ENCODE data around the gene AUNIP.

AUNIP gene

DNA sequence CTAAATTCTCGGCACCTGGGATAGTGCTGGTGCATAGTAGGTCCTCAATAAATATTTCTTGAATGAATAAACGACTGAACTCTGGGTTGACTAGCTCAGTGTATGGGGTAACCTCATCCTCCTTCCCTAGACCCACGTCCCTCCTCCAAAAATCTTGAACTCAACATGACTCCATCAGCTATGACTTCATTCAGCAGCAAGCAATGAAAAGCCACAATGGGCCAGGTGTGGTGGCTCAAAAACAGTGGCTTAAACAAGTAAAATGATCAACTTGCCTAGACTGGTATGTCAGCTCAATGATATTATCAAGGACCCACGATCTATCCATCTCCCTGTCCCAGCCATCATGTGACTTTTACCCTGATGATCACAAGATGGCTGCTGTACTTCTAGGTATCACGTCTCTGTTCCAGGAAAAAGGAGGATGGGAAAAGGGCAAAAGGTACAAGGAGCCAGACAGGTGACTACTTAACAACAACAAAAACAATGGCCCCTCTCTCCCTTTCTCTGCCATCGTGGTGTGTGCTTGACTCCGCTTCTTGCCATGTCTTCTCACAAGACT, 29.2 kb upstream of the AUNIP start:
- FAIRE-seq (no peak), DNase-seq (ENCODE audit: insufficient read length, low spot score) (no peak)
- TF ChIP-seq, protein P1, sequence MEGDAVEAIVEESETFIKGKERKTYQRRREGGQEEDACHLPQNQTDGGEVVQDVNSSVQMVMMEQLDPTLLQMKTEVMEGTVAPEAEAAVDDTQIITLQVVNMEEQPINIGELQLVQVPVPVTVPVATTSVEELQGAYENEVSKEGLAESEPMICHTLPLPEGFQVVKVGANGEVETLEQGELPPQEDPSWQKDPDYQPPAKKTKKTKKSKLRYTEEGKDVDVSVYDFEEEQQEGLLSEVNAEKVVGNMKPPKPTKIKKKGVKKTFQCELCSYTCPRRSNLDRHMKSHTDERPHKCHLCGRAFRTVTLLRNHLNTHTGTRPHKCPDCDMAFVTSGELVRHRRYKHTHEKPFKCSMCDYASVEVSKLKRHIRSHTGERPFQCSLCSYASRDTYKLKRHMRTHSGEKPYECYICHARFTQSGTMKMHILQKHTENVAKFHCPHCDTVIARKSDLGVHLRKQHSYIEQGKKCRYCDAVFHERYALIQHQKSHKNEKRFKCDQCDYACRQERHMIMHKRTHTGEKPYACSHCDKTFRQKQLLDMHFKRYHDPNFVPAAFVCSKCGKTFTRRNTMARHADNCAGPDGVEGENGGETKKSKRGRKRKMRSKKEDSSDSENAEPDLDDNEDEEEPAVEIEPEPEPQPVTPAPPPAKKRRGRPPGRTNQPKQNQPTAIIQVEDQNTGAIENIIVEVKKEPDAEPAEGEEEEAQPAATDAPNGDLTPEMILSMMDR (IDR thresholded peaks at IDR 0.05; ENCODE audit: insufficient read depth, missing control alignments) = no peak

- no peak for FAIRE-seq
- no peak for DNase-seq (ENCODE audit: insufficient read length, low spot score)
- TF ChIP-seq, protein P1 (IDR thresholded peaks at IDR 0.05; ENCODE audit: insufficient read depth, missing control alignments) = no peak
These were observed 26.3 kb upstream of the AUNIP start for GRCh38 chr1:25885602-25886001.

DNA sequence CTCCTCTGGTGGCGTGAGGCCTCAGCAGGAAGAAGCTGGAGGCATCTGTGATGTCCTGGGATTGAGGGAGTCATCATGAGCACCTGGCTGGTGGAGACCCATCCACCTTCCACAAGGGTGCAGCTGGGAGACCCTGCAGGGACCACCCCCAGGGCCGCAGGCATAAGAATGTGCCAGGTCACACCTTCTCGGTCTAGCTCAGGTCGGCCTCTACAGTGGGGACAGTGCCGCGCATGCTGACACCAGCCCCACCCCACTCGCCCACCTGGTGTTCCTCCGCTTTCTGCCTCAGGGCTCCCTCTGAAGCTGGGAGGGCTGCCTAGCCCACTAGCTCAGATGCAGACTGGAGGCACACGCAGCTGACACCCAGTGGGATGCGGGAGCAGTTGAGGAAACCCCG, 22.0 kb upstream of the AUNIP start:
- FAIRE-seq (no peak), DNase-seq (ENCODE audit: insufficient read length, low spot score) (no peak)
- TF ChIP-seq, protein P1 (IDR thresholded peaks at IDR 0.05; ENCODE audit: insufficient read depth, missing control alignments) = no peak

DNA sequence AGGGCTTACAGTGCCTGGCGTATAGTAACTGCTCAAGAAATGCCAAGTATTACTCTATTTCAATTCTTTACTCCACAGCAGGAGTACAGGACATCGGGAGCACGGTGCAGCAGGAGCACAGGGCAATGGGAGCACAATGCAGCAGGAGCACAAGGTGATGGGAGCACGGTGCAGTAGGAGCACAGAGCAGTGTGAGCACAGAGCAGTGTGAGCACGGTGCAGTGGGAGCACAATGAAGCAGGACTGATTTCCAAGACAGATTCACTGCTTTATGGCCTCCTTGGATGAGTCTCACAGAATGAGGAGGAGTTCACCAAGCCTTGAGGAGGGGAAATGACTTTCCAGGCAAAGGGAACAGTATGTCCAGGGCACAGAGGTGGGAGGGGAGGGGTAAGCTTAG, 21.3 kb upstream of the AUNIP start:
- TF ChIP-seq, protein P1 (IDR thresholded peaks at IDR 0.05; ENCODE audit: insufficient read depth, missing control alignments) = no peak
- FAIRE-seq (no peak), DNase-seq (ENCODE audit: insufficient read length, low spot score) (no peak)

DNA sequence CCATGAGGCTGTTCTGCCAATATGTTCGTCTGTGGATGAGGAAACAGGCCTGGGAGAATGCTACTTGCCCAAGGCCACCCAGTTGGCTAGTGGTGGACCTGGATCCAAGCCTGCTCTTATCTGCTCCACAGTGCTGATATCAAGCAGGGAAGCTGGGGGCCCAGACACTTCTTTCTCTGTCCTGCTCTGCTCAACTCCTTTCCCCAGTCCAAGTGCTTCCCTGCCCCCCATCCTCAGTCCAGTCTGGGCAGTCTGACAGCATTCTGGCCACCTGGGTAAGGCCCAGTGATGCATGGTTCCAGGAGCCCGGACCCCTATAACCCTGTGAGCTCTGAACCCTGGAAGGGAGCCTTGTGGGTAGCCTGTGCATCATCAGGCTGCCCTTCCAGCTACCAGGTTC, 20.4 kb upstream of the AUNIP start:
- DNase-seq (ENCODE audit: insufficient read length, low spot score) = no peak
- FAIRE-seq = no peak
- TF ChIP-seq, protein P1 (IDR thresholded peaks at IDR 0.05; ENCODE audit: insufficient read depth, missing control alignments) = no peak

DNA sequence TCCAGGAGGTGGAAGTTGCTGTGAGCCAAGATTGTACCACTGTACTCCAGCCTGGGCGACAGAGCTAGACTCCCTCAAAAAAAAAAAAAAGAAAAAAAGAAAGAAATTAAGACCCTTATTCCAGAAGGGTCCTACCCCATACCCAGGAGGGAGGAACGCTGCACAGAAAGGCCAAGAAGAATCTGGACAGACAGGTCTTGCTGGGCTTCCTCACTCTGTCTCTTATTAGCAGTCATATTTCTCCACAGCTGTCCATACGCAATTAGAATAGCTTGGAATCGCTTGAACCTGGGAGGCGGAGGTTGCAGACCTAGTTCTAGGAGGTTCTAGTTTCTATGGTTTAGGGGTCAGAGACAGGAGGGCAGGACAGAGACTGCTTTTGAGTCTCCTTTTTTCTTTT, 19.4 kb upstream of the AUNIP start:
- FAIRE-seq = no peak

DNA sequence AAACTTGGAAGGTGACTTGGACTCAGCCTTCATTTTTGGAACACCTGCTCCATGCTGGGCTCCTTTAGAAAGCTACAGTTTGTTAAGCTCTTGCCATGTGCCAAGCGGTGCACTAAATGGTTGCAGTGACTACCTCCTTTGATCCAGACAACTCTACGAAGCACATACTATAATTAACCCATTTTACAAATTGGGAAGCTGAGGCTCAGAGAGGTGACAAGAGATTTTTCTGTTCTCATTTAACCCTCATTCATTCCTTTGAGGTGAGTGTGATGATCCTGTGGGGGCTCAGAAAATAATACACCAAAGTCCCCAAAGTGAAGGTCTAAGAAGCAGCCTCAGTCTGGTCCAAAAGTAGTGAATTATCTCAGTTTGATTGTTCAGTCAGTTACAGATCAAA, 17.9 kb upstream of the AUNIP start:
- FAIRE-seq = no peak
- TF ChIP-seq, protein P1 (IDR thresholded peaks at IDR 0.05; ENCODE audit: insufficient read depth, missing control alignments) = no peak
- DNase-seq (ENCODE audit: insufficient read length, low spot score) = no peak

More for the DNA sequence above, 19.4 kb upstream of the AUNIP start:
- TF ChIP-seq, protein P1 (IDR thresholded peaks at IDR 0.05; ENCODE audit: insufficient read depth, missing control alignments) = no peak
- DNase-seq (ENCODE audit: insufficient read length, low spot score) = no peak
